HG02884 (cell line): ENCODE data around the gene C4BPA.

ENCODE experiments used
- ATAC-seq: cut with Tn5 transposase; IDR thresholded peaks from one replicate; pipeline ENCODE4 v1.9.1; 2021; ENCODE audit warnings: mild to moderate bottlenecking, moderate library complexity; ENCODE audit not compliant: unreplicated experiment

Gene C4BPA

DNA sequence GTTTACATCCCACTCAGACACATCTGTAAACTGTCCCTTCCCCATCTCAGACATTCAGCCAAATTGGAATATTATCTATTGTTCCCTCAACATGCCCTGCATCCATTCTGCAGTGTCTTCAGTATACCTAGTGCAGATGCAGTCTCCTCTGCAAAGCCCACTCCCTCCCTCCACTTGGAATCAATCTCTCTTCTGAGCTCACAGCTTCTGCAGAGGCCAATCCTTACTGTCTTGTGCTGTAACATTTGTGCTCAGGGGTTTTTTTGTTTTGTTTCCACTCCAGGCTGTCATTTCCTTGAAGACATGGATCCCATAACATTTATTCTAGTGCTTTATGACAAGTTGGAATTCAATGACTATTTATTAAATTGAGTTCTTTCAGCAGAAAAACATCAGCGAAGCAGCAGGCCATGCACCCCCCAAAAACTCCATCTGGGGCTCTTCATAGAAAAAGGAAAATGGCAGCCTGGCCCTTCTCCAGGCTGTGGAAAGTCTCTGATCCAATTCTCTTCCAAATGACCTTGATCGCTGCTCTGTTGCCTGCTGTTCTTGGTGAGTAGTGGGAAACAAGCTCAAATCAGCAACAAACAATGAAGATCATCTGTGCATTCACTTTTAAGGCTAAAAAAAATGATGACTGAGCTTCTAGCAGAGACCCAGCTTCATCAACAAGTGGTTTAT lies 8.7 kb downstream of the C4BPA start:
- ATAC-seq: no peak

DNA sequence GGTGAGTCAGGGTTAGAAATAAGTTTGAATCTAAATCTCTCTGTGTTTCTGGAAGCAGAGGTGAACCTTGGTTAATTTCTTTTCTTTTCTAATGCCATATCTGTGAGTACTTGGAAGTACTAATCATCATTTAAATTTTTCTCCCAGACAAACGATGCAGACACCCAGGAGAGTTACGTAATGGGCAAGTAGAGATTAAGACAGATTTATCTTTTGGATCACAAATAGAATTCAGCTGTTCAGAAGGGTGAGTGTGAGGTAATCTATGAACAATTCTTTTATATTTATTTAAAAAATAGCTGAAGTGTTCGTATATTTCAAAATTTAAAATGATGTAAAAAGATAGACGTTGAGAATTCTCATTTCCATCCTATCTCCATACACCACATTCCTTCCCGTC lies 11.2 kb downstream of the C4BPA start:
- no peak for ATAC-seq

DNA sequence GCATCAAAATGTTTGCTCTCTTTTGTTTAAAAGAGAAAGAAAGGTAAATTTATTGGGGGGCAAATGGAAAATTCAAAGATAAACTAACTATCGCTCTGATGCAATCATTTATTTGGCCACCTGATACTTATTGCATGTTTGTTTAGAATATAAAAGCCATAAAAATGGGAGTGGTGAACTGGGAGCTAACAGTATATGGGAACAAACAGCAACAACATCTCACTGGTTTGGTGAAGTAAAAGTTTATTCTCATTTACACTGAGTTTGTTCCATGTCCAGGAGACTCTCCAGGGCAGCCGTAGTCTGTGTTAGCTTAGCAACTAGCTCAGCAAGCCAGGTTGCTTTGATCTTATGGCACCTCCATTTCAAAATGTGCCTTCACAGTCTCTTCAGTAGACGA lies 20.4 kb downstream of the C4BPA start:
- no peak for ATAC-seq

DNA sequence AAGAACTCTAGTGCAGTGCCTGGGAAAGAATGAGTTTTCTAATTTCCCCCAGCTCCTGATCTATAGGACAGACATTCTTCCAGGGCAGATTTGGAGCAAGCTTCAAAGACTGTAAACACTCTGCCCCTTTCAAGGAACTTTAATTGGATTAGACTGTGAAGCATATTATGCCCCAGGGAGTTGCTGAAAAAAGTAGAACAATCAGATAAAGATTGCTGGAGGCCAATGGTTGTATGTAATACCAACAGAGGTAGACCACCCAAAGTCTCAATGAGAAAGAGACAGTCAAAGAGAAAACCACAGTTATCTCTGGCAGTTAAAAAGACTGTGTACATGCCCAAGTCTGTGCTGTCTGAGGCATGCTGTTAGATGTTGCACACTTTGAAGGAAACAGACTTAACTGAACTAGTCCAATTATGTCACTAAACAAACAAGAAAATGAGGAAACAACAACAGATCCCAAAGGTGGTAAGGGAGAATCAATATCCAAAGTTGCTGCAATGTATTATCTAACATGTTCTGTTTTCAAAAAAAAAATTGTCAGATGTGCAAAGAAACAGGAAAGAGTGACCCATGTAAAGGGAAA lies 24.4 kb downstream of the C4BPA start:
- no peak for ATAC-seq

DNA sequence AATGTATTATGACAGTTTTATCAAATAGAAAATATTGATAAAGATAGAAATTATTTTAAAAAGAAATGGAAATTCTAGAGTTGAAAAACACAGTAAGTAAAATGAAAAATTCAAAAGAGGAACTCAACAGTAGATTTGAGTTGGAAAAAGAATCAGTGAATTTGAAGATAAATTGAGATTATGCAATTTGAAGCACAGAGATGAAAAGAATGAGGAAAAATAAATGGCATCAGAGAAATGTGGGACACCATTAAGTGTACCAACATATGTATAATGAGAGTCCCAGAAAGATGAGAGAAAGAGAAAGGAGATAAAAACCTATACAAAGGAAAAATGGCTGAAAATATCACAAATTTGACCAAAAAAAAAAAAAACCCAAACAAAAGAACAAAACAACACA lies 25.0 kb downstream of the C4BPA start:
- ATAC-seq: no peak

DNA sequence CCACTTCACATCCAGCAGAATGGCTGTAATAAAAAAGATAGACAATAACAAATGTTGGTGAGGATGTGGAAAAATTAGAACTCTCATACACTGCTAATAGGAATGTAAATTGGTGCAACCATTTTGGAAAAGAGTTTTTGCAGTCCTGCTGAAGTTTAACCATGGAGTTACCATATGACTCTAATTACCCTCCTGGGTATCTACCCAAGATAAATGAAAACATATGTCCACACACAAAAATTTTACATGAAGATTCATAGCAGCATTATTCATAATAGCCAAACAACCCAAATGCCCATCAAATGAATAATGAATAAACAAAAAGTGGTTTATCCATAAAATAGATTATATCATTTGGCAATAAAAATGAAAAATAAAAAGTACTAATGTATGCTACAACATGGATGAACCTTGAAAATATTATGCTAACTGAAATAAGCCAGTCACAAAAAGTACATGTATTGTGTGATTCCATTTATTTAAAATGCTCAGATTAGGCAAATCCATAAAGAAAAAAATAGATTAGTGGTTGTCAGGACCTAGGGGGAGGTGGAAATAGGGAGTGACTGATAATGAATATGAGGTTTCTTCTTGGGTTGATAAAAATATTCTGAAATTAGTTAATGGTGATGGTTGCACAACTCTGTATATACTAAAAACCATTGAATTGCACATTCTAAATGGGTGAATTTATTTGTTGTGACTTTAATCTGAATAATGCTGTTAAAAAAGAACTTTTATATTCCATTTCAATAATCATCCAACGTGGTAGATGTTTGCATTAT lies 26.4 kb downstream of the C4BPA start:
- no peak for ATAC-seq

DNA sequence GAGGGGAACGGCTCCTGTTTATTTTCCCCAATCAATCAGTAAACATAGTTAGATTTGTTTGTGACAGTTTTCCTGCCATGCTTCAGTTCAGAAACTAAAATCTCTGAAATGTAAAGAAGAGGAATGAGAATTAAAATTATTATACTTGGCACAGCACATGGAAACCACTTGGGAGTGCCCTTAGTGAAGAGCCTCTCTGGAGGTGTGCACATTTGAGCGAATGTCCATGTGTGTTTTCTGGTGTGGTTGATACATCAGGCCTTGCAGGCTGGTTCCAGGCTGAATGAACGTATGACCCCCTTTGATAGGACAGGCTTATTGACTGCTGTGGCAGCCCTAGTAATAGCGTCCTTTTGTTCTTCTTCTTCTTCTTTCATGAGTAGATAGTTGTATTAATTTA lies 27.1 kb downstream of the C4BPA start:
- ATAC-seq: no peak

DNA sequence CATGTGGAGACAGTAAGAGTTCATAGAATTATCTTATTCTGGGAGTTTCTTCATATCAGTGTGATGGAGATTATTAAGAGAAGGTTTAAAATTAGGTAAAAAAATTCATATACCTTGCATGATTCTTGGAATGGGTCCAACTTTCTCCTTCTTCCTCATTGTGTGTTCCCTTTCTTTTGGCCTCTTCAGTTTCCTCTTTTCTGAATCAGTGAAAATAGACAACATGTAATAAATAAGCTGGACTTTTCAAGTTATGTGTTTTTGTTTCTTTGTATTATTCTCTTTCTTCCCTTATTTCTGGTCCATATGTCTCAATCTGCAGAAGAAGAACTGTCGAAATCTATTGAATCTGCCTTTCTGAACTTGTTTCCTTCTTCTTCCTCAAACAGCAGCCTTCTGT lies 30.5 kb downstream of the C4BPA start:
- no peak for ATAC-seq

DNA sequence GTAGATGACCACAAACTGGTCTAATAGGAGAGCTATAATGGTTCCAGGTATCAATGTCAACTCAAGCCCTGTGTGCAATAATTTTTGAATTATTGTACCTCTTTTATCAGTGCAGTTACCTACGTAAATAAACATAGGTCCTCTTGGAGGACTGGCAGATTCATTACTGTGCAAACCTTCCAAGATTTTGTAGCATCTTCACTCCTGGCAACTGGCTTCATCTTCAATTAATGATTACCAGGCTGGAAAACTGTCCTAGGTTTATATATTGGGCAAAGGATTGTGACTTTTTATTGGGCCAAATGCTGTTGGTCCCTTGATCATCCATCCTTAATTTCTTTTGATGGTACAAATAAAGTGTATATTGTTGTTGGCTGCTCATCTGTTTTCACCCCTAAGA lies 35.6 kb downstream of the C4BPA start:
- no peak for ATAC-seq

DNA sequence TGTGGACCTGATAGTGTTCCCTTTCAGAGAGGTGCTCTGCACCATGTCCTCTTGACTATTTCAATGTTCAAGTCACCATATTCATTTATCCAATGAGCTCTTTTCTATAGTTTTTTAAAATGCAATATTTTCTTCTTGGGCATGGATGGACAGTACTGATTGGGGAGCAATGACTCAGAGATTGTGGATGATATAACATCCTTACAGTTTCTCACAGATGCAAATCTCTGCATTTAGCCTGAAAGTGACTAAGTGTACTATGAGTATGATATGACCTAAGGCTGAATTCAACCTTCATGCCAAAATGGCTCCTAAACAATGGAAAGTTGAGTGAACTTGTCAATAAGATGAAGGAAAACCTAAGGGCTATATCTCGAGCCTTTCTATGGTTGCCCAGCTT lies 36.5 kb downstream of the C4BPA start:
- ATAC-seq: no peak

DNA sequence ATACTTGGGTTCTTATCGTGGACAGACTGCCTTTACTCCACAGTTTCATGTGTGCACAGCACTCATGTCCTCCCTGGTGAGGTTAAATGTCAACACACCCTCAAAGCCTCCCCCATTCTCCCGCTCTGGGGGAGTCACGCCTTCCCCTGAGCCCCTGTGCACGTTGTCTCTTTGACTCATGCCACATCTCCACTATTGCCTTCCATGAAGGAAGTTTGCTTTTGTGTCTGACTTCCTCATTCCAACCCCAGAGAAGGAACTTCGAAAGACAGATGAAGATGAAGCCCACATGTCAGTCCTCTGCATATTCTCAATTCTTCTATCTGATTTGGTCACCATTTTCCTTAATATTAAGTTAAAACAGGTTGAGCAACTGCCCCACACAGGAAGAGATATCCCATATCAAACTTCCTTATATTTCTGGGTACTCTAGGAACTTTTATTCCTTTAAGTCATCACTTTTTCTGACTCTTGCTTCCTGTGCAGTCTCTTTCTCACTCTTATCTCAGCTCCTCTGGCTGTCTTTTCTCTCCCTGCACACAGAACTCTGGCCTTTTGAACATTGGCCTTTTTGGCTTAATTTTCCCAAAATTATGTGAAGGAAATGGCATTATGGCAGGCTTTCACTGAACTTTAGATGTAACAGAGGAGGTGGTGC lies 41.5 kb downstream of the C4BPA start:
- ATAC-seq: no peak

DNA sequence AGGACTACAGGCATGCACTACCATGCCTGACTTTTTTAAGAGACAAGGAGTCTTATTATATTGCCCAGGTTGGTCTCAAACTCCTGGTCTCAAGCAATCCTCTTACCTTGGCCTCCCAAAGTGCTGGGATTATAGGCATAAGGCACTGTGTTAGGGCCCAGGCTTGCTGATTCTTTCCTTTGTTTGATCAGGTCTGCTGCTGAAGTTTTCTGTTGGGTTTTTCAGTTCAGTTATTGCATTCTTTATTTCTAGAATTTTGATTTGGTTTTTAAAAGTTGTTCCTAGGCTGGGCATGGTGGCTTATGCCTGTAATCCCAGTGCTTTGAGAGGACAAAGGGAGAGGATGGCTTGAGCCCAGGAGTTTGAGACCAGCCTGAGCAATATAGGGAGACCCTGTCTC lies 47.9 kb downstream of the C4BPA start:
- ATAC-seq: no peak

DNA sequence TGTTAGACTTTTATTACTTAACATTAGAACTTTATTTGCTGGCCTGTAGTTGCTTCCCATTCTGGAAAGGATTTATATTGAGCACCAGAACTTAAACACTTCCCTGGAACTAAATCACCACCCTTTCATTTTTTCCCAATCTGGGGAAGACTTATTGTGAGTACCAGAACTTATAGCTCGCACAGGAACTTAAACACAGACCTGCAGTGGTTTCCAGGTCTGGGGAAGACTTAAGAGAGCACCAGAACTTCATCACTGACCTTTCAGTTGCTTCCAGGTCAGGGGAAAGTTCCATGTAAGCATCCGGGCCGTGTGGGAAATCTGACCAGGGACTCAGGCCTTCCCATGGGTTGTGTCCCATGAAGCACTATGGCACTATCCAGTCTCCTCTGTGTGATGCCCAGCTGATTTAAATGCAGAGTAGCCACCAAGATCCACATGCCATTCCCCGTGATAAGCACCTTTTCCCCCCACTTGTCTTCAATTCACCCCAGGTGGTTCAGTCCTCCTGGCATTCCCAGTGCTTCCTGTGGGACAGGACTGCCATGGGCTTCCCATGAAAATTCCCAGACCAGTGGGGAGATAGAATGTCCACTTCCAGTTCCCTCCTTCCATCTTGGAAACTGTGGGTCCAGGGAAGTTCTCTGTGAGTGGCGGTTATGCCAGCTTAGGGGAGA lies 48.9 kb downstream of the C4BPA start:
- ATAC-seq: no peak

DNA sequence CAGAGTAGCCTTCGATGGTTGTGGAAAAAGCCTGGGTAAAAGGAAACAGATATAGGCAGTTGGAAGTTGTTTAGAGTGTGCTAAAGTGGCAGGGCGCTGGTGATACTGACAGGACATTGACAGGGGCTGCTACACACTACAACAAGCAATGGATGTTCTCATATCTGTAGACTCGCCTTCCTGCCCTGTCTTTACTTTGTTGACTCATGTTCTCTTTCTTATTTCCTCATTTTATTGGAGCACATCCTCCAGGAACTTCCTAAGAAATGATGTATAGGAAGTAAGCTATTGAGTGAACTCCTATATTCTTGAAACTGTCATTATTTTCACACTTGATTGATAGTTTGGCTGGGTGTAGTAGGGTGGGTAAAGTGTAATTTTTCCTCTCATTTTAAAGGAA lies 51.0 kb downstream of the C4BPA start:
- no peak for ATAC-seq

DNA sequence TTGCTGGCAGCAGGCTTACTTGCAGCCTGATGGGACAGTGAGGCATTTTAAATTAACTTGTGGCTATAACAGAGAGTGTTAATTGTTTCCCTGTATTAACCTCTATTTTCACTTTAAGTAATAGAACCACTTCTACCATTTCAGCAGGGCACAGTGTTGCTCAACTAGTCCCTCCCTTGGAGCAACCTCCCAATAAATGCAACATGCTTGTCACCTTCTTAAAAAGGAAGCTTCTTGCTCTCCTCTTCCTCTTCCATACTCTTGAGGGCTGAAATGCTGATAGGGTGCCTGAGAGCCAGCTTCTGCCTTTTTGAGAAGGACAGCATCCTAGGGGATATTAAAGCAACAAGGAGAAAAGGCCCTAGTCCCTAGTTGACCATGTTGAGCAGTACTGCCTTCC lies 52.1 kb downstream of the C4BPA start:
- ATAC-seq: no peak

DNA sequence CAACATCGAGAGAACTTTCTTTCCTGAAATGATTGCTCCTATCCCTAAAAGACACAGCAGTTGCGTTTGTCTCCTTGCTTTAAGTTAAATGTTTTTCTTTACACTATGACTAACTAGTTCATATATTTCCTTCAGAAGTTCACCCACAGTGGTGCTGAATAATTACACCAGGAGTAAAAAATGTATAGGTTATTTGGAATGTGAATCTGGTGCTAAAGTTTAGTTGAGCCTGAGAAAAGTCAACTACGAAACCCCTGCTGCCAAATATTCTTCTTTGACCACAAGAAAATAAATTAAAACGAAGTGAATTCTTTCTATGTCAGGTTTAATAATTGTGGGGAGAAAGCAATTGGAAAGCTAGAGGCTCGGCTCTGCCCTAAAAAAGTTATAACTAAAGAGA lies 52.8 kb downstream of the C4BPA start:
- ATAC-seq: no peak

DNA sequence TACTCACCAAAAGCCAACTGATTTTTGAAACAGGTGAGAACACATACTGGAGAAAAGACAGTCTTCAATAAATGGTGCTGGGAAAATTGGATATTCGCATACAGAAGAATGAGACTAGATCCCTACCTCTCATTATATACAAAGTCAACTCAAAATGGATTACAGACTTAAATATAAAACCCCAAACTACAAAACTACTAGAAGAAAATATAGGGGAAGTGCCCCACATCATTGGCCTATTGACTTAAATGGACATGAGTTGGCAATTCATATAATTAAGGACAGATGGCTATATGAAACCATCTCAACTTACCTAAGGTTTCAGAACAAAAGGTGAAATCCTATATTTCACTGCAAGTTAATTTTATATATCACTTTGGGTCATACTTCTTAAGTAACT lies 60.1 kb downstream of the C4BPA start:
- ATAC-seq: no peak

DNA sequence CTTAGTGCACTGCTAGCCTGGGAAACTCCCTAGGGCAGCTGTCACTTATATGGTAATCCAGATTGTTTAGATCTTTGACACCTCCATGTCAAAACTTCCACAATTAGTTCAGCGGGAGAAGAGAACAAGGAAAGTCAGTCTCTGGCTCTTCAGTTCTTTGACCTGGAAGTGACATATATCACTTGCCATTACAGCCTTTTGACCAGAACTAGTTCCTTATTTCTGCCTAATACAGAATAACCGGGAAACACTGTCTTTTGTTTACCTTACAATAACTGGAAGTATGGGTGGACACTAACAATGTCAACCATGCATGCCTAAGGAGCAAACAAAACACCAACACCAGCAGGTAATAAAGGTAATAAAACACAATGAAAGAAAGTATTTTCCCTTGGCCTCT lies 68.3 kb downstream of the C4BPA start:
- ATAC-seq: no peak

DNA sequence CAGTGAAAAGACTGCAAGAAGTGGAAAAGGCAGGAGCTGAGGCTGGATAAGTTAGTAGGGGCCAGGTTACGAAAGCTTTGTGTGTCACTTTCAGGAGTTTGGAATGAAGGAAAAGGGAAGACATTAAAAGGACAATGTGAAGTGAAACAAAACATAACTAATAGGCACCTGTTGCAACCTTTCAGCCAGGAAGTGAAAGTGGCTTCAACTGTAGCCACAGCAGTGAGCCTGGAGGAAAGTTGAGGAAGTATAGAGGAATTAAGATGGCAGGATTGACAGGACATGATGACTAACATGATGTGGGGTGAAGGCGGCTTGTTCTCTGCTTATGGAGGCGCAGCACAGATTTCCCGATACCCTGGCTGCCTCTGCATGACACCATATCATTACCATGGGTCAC lies 68.9 kb downstream of the C4BPA start:
- no peak for ATAC-seq

DNA sequence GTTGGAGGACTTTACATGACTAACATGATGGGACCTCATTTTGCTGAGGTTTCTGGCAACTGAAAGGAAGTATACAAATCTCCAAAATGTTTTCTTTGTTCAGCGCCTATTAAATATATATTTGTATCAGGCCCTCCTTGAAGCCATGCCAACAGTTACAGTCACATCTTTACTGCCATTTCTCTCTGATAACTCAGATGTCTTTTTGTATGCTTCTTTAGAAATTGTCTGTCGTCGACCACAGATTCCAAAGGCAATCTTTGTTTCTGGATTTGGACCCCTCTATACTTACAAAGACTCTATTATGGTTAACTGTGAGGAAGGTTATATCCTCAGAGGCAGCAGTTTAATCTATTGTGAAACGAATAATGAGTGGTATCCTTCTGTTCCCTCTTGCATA lies 69.4 kb downstream of the C4BPA start:
- ATAC-seq: no peak

DNA sequence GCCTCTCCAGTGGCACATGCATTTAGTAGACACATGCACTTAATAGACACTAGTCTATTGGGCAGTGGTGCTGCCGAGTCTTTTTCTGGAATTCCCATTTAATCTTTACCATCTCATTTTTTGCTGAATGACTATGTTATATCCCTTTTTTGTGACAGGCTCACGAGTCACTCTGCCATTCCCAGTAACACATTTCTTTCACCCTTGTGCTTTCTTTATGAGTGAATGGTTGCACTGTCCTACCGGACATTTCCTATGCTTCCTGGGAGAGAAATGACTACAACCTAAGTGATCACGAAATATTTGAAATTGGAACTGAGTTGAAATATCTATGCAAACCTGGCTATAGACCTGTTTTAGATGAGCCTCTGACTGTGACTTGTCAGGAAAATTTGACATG lies 70.9 kb downstream of the C4BPA start:
- no peak for ATAC-seq
